Measurements from ENCODE around the gene HS3ST3A1.

HS3ST3A1 gene

GRCh38 chr17:13576661-13577526, 24.8 kb downstream of the HS3ST3A1 start:
- TF ChIP-seq CTCF (IDR thresholded peaks at IDR 0.05; ENCODE audit: insufficient read depth, low read depth, low read length, missing control alignments): no peak
- no peak for DNase-seq (ENCODE audit: low read depth)
- no peak overlapping the region for H3K4me3 ChIP-seq (ENCODE audit: low read depth, low read length)

- TF ChIP-seq CTCF (IDR thresholded peaks at IDR 0.05; ENCODE audit: insufficient read depth, low read depth, low read length, missing control alignments): no peak
- DNase-seq (ENCODE audit: low read depth): no peak
- H3K4me3 ChIP-seq (ENCODE audit: low read depth, low read length): no peak overlapping the region
Measured at GRCh38 chr17:13575922-13576419, 25.8 kb downstream of the HS3ST3A1 start.

- no peak for TF ChIP-seq CTCF (IDR thresholded peaks at IDR 0.05; ENCODE audit: insufficient read depth, low read depth, low read length, missing control alignments)
- no peak overlapping the region for H3K4me3 ChIP-seq (ENCODE audit: low read depth, low read length)
- no peak for DNase-seq (ENCODE audit: low read depth)
Measured at GRCh38 chr17:13575466-13575865, 26.3 kb downstream of the HS3ST3A1 start.

GRCh38 chr17:13572581-13572980, 29.1 kb downstream of the HS3ST3A1 start:
- DNase-seq (ENCODE audit: low read depth): no peak
- no peak overlapping the region for H3K4me3 ChIP-seq (ENCODE audit: low read depth, low read length)
- no peak for TF ChIP-seq CTCF (IDR thresholded peaks at IDR 0.05; ENCODE audit: insufficient read depth, low read depth, low read length, missing control alignments)

- H3K4me3 ChIP-seq (ENCODE audit: low read depth, low read length): no peak overlapping the region
- no peak for TF ChIP-seq CTCF (IDR thresholded peaks at IDR 0.05; ENCODE audit: insufficient read depth, low read depth, low read length, missing control alignments)
- peak; percentile 2 for DNase-seq (ENCODE audit: low read depth)
Measured at GRCh38 chr17:13569398-13570123, 32.2 kb downstream of the HS3ST3A1 start.

- no peak overlapping the region for H3K4me3 ChIP-seq (ENCODE audit: low read depth, low read length)
- DNase-seq (ENCODE audit: low read depth): peak; percentile 29
- TF ChIP-seq CTCF (IDR thresholded peaks at IDR 0.05; ENCODE audit: insufficient read depth, low read depth, low read length, missing control alignments): no peak
Measured at GRCh38 chr17:13568582-13569397, 32.9 kb downstream of the HS3ST3A1 start.
